NCI-H1694 (cell line): ENCODE measurements around the gene SIMC1.
"Not testable (repeated sequence)": the region's sequence is repeated elsewhere in the genome, so short reads cannot be mapped to it uniquely, and the experiment has no call there.

ENCODE experiments used
- DNase-seq: peaks from one replicate; lab custom pipeline; 2025; lab: John Stamatoyannopoulos, UW

Gene SIMC1

GRCh38 chr5:176237971-176238644 lies at the start of gene SIMC1:
Gene SIMC1, plus strand, starts transcription at chr5:176238424. Its CDS starts 85 bp downstream, at chr5:176238509.
- not testable (repeated sequence) for DNase-seq

- no peak for DNase-seq
Observed at GRCh38 chr5:176188506-176189193, 49.6 kb upstream of the SIMC1 start.

- DNase-seq, result no peak
Observed at GRCh38 chr5:176189857-176190256, 48.4 kb upstream of the SIMC1 start.

GRCh38 chr5:176190886-176191755 lies 47.1 kb upstream of the SIMC1 start:
- DNase-seq, result no peak

- no peak for DNase-seq
Observed at GRCh38 chr5:176192094-176192721, 46.0 kb upstream of the SIMC1 start.

- not testable (repeated sequence) for DNase-seq
Observed at GRCh38 chr5:176192722-176193117, 45.5 kb upstream of the SIMC1 start.

GRCh38 chr5:176193636-176194035 lies 44.6 kb upstream of the SIMC1 start:
- DNase-seq, result not testable (repeated sequence)

GRCh38 chr5:176194238-176195083 lies 43.8 kb upstream of the SIMC1 start:
- DNase-seq, result not testable (repeated sequence)

- not testable (repeated sequence) for DNase-seq
Observed at GRCh38 chr5:176195084-176195413, 43.2 kb upstream of the SIMC1 start.

GRCh38 chr5:176195487-176196207 lies 42.6 kb upstream of the SIMC1 start:
- DNase-seq, result not testable (repeated sequence)

- DNase-seq, result not testable (repeated sequence)
Observed at GRCh38 chr5:176196781-176197180, 41.4 kb upstream of the SIMC1 start.

- DNase-seq, result not testable (repeated sequence)
Observed at GRCh38 chr5:176197234-176197858, 40.9 kb upstream of the SIMC1 start.

- not testable (repeated sequence) for DNase-seq
Observed at GRCh38 chr5:176198299-176198698, 39.9 kb upstream of the SIMC1 start.

GRCh38 chr5:176198991-176199733 lies 39.1 kb upstream of the SIMC1 start:
- DNase-seq, result not testable (repeated sequence)

- DNase-seq, result not testable (repeated sequence)
Observed at GRCh38 chr5:176199803-176200399, 38.3 kb upstream of the SIMC1 start.

- no peak for DNase-seq
Observed at GRCh38 chr5:176201811-176202210, 36.4 kb upstream of the SIMC1 start.

GRCh38 chr5:176203086-176203485 lies 35.1 kb upstream of the SIMC1 start:
- no peak for DNase-seq

- not testable (repeated sequence) for DNase-seq
Observed at GRCh38 chr5:176203535-176203934, 34.7 kb upstream of the SIMC1 start.
